ENCODE measurements around the gene SCAMP4. TPM values are rescaled to one million over a fixed set of nuclear protein-coding genes. Genes with fewer than 3 reads are reported as not detected.

SCAMP4 gene
- total and polyA plus RNA-seq, 9 of the 15 experiments (the other 6 are each of a cell fraction or from before 2014, with no cell fraction given), result 0.81 to 45.9 (median 12.8) TPM

- TF ChIP-seq ZNF785 (CRISPR knock-in tag; IDR thresholded peaks at IDR 0.05) (no peak), SUPT5H (IDR thresholded peaks at IDR 0.05) (no peak), SMAD2 (IDR thresholded peaks at IDR 0.05; ENCODE audit: low read depth, low read length) (no peak), GTF2F1 (IDR thresholded peaks at IDR 0.05; ENCODE audit: low read depth, low read length) (no peak), SMAD4 (CRISPR knock-in tag; conservative IDR thresholded peaks at IDR 0.05) (no peak), ARID2 (IDR thresholded peaks at IDR 0.05) (no peak), BMI1 (IDR thresholded peaks at IDR 0.05; ENCODE audit: low read length) (peak; percentile 89), KDM2B (CRISPR knock-in tag; IDR thresholded peaks at IDR 0.05) (no peak), HDAC1 (IDR thresholded peaks at IDR 0.05) (peak in 1 of 2 experiments; percentile 65; a peak in 2 of 4 replicates), MEIS2 (IDR thresholded peaks at IDR 0.05; ENCODE audit: partially characterized antibody) (no peak), ZNF146 (CRISPR knock-in tag; IDR thresholded peaks at IDR 0.05; ENCODE audit: unreplicated experiment) (no peak), CBFA2T3 (IDR thresholded peaks at IDR 0.05) (no peak), ZNF324 (CRISPR knock-in tag; IDR thresholded peaks at IDR 0.05) (no peak), RBFOX2 (IDR thresholded peaks at IDR 0.05; ENCODE audit: low read depth, low read length) (peak; percentile 17; the same call in 1 of the 2 replicates), CTCF (IDR thresholded peaks at IDR 0.05 in 2 of 3, conservative IDR thresholded peaks at IDR 0.05 in 1 of 3; ENCODE audit: insufficient read depth in 2 of 3, low read depth in 1 of 3, low read length in 3 of 3) (0 out of 6 replicates have a peak, but pooled peaks of 1 of the 3 experiments have one; percentile 10), NR2C1 (IDR thresholded peaks at IDR 0.05) (no peak), NR2C1 (tag; IDR thresholded peaks at IDR 0.05) (no peak), RAD51 (IDR thresholded peaks at IDR 0.05; ENCODE audit: borderline replicate concordance, low read depth) (no peak), SMARCA5 (IDR thresholded peaks at IDR 0.05) (no peak), CCAR2 (IDR thresholded peaks at IDR 0.05; ENCODE audit: low read depth, low read length) (no peak), BCLAF1 (IDR thresholded peaks at IDR 0.05; ENCODE audit: borderline replicate concordance in 1 of 2, control insufficient read depth in 1 of 2, low read depth in 2 of 2, low read length in 1 of 2) (no peak), U2AF2 (optimal IDR thresholded peaks at IDR 0.05; ENCODE audit: low read depth, low read length) (no peak), ZNF551 (CRISPR knock-in tag; IDR thresholded peaks at IDR 0.05) (no peak), FOXP4 (CRISPR knock-in tag; IDR thresholded peaks at IDR 0.05; ENCODE audit: borderline replicate concordance) (no peak)
These were observed 45.0 kb upstream of the SCAMP4 start (continued) for GRCh38 chr19:1860042-1860775.

Measured in K562 (cell line).